Activated CD4-positive, alpha-beta T cell treated with anti-CD3 and anti-CD28 coated beads, Interleukin-2, amount 50 U/mL, for 16 hours (primary cell): ENCODE results near the gene KLF4.

ENCODE experiments used
- DNase-seq: peaks from one replicate; pipeline ENCODE4 v3.0.0-alpha.2; 2020

KLF4 gene

DNA sequence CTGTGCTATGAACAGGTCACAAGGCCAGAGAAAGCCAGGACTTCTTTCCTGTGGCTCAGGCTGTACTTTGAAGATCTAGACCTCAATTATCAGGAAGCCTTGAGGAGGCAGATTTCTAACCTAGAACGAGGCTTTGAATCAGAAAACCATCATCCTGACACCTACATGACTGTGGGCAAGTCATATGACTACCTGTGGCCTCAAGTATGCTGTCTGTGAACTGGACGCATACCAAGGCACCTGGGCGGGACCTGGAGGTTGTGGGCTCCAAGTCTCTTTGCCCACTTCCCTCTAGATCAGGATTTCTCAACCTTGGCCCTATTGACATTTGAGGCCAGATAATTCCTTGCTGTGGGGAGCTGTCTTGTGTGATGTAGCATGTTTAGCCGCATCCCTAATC is 42.5 kb downstream of the KLF4 start:
- DNase-seq = no peak

DNA sequence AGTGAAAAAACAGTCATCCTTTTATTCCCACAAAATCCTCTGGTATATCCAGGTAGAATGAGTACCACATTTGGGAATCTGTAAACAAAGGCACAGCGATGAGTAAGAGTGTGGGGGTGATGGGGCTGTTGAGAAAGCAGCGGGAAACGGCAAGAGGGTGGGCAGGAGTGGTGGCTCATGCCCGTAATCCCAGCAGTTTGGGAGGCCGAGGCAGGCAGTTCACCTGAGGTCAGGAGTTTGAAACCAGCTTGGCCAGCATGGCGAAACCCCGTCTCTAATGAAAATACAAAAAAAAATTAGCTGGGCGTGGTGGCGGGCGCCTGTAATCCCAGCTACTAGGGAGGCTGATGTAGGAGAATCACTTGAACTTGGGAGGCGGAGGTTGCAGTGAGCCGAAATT is 43.1 kb downstream of the KLF4 start:
- DNase-seq = no peak

DNA sequence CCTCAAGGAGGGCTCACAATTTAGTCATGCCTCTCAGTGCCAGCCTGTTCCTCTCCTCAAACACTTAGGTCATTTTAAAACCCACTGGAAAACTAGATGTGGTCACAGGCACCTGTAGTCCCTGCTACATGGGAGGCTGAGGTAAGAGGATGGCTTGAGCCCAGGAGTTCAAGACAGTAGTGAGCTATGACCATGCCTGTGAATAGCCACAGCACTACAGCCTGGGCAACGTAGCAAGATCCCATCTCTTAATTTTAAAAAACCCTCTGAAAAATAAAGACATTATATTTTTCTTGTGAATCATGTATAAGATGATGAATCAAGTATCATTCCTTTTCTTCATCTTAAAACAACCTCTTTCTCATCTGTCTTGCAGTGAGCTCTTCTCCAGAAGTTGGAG is 45.8 kb downstream of the KLF4 start:
- no peak for DNase-seq

DNA sequence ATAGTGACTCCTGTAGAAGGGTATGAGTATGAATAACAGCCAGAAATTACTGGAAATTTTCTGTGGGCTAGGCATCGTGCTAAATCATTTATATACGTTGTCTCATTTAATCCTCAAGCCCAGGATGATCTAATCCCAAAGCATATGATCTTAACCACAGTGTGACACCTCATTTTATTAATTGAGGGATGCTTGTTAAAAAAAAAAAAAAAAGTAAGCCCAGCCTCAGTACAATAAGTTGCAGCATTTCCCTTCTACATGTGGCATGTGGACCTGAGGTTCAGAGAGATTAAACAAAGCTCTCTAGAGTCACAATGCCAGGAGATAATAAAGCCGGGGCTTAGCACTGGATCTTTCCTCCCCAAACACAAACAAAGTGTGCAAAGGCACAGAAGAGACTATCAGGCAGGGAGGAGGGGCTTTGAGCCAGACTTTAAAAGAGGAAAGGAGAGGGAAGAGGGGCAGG is 49.5 kb downstream of the KLF4 start:
- DNase-seq = no peak

GRCh38 chr9:107438211-107439031 is 51.1 kb downstream of the KLF4 start:
- no peak for DNase-seq

- no peak for DNase-seq
Measured at GRCh38 chr9:107437716-107438115, 51.9 kb downstream of the KLF4 start.

DNA sequence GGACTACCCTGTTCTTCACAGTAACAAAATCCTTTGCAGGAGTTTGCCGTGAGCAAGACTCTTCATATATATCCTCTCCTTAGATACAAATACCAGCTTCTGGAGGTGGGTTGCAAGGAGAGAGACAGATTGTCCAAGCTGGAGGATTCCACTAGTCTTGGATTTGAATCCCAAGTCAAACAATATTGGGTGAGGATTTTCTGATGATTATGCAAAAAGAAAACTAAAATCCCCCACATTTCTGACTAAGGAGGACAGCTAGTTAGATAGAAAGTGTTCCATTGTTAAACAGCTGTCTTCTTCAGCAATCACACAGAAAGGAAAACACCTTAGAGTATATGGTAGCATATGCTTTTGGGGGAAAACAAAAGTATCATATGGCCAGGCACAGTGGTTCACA is 54.2 kb downstream of the KLF4 start:
- DNase-seq = no peak
